Loucy (cell line): ENCODE measurements around the gene AWAT1.

Source experiments
- EZH2phosphoT487 ChIP-seq: fragments of 200-600 bp; IDR thresholded peaks from 2 replicates; pipeline ENCODE4 v1.6.1; 2018; ENCODE audit warnings: antibody characterized with exemption, mild to moderate bottlenecking, moderate library complexity, borderline replicate concordance
- TF ChIP-seq, protein P1 (sequence below): fragments of 200-600 bp; sonication (generic); conservative IDR thresholded peaks from 2 replicates; pipeline ENCODE4 v1.5.1; 2014; ENCODE audit warnings: mild to moderate bottlenecking, antibody characterized with exemption, low read length

DNA sequence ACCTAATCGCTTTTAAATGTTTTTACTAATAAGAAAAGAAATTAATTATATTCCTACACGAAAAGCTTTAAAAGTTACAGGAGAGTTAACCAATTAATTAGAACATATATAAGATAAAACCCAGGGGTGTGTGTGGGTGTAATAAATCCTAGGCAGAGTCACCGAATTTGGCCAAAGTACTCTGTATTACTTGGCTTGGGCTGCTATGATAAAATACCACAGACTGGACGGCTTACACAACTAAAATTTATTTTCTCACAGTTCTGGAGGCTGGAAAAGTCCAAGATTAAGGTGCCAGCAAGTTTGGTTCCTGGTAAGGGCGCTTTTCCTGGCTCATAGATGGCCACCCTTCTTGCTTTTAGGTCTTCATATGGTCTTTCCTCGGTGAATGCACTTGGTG is 10.4 kb downstream of the AWAT1 start:
- TF ChIP-seq, protein P1, sequence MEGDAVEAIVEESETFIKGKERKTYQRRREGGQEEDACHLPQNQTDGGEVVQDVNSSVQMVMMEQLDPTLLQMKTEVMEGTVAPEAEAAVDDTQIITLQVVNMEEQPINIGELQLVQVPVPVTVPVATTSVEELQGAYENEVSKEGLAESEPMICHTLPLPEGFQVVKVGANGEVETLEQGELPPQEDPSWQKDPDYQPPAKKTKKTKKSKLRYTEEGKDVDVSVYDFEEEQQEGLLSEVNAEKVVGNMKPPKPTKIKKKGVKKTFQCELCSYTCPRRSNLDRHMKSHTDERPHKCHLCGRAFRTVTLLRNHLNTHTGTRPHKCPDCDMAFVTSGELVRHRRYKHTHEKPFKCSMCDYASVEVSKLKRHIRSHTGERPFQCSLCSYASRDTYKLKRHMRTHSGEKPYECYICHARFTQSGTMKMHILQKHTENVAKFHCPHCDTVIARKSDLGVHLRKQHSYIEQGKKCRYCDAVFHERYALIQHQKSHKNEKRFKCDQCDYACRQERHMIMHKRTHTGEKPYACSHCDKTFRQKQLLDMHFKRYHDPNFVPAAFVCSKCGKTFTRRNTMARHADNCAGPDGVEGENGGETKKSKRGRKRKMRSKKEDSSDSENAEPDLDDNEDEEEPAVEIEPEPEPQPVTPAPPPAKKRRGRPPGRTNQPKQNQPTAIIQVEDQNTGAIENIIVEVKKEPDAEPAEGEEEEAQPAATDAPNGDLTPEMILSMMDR: no peak
- TF ChIP-seq EZH2phosphoT487: no peak
